GM23338 (cell line): Measurements from ENCODE around the gene ZNF35. TPM values are rescaled to one million over a fixed set of nuclear protein-coding genes. Genes with fewer than 3 reads are reported as not detected.

ENCODE experiments used
- ATAC-seq: fragments of 200-7000 bp; cut with Tn5 transposase; 3 replicates; pipeline ENCODE4 v1.9.1; 2020
- DNase-seq: peaks from one replicate; pipeline ENCODE4 v3.0.0-alpha.2; 2015; ENCODE audit warnings: low spot score
- H2AFZ ChIP-seq: fragments of 200-600 bp; sonication (generic); 2 replicates; pipeline ENCODE4 v1.8.0; 2016; ENCODE audit warnings: antibody characterized with exemption, mild to moderate bottlenecking, moderate library complexity
- H3F3A ChIP-seq: fragments of 200-600 bp; sonication (generic); replicated peaks from 2 replicates; pipeline ENCODE4 v1.8.0; 2017; ENCODE audit warnings: antibody characterized with exemption, mixed run types, low read depth
- H3K27ac ChIP-seq: fragments of 200-600 bp; sonication (generic); 2 replicates; pipeline ENCODE4 v1.6.1; 2016; ENCODE audit warnings: low read depth
- H3K27me3 ChIP-seq: fragments of 200-600 bp; sonication (generic); 2 replicates; pipeline ENCODE4 v1.8.0; 2016; ENCODE audit warnings: mild to moderate bottlenecking, mixed run types, moderate library complexity; ENCODE audit not compliant: insufficient read depth
- H3K36me3 ChIP-seq: fragments of 200-600 bp; sonication (generic); 2 replicates; pipeline ENCODE4 v1.8.0; 2016; ENCODE audit warnings: mild to moderate bottlenecking; ENCODE audit not compliant: insufficient read depth
- H3K4me1 ChIP-seq: fragments of 200-600 bp; sonication (generic); 2 replicates; pipeline ENCODE4 v1.8.0; 2016; ENCODE audit warnings: mild to moderate bottlenecking, moderate library complexity; ENCODE audit not compliant: insufficient read depth
- H3K4me2 ChIP-seq: fragments of 200-600 bp; sonication (generic); 2 replicates; pipeline ENCODE4 v1.7.1; 2017; ENCODE audit warnings: mixed run types
- H3K4me3 ChIP-seq: fragments of 200-600 bp; sonication (generic); 2 replicates; pipeline ENCODE4 v1.6.1; 2016; ENCODE audit warnings: mixed run types
- H3K79me2 ChIP-seq: fragments of 200-600 bp; sonication (generic); replicated peaks from 2 replicates; pipeline ENCODE4 v1.8.0; 2017; ENCODE audit warnings: mild to moderate bottlenecking; ENCODE audit not compliant: insufficient read depth
- H3K9me2 ChIP-seq: fragments of 200-600 bp; sonication (generic); 2 replicates; pipeline ENCODE4 v1.8.0; 2017; ENCODE audit not compliant: insufficient read depth
- H4K20me1 ChIP-seq: fragments of 200-600 bp; sonication (generic); replicated peaks from 2 replicates; pipeline ENCODE4 v1.8.0; 2017; ENCODE audit warnings: mild to moderate bottlenecking; ENCODE audit not compliant: insufficient read depth
- H3K27ac Mint-ChIP-seq: 2 replicates; pipeline ENCODE4 v1.8.0; 2020; ENCODE audit warnings: inconsistent platforms, mild to moderate bottlenecking, moderate library complexity, mixed read lengths
- H3K27me3 Mint-ChIP-seq: 3 replicates; pipeline ENCODE4 v1.8.0; 2022; ENCODE audit warnings: low read depth, mild to moderate bottlenecking, moderate library complexity, mixed read lengths, inconsistent platforms; ENCODE audit not compliant: insufficient read depth, poor library complexity
- H3K36me3 Mint-ChIP-seq: 3 replicates; pipeline ENCODE4 v1.8.0; 2021; ENCODE audit warnings: low read depth, mild to moderate bottlenecking, inconsistent platforms, moderate library complexity, mixed read lengths
- H3K4me1 Mint-ChIP-seq: 3 replicates; pipeline ENCODE4 v1.8.0; 2020; ENCODE audit warnings: mild to moderate bottlenecking, inconsistent platforms, mixed read lengths
- H3K4me3 Mint-ChIP-seq: 3 replicates; pipeline ENCODE4 v1.8.0; 2021; ENCODE audit warnings: moderate library complexity, mild to moderate bottlenecking, inconsistent platforms, mixed read lengths
- H3K9me3 Mint-ChIP-seq: 3 replicates; pipeline ENCODE4 v1.8.0; 2020; ENCODE audit warnings: moderate library complexity, mild to moderate bottlenecking, inconsistent platforms, mixed read lengths
- CREB1 ChIP-seq: fragments of 250-450 bp; sonication (Bioruptor Pico); IDR thresholded peaks from 2 replicates; pipeline ENCODE4 v1.5.0; 2020; ENCODE audit warnings: low read depth, mild to moderate bottlenecking, moderate library complexity
- EZH2phosphoT487 ChIP-seq: fragments of 200-600 bp; sonication (generic); IDR thresholded peaks from one replicate; pipeline ENCODE4 v1.8.1; 2018; ENCODE audit warnings: antibody characterized with exemption; ENCODE audit not compliant: unreplicated experiment
- JUNB ChIP-seq: IDR thresholded peaks from one replicate; pipeline ENCODE4 v1.6.1; 2016; ENCODE audit warnings: antibody characterized with exemption; ENCODE audit not compliant: unreplicated experiment
- NANOG ChIP-seq: IDR thresholded peaks from 2 replicates; pipeline ENCODE4 v1.6.1; 2016; ENCODE audit warnings: antibody characterized with exemption, borderline replicate concordance
- POLR2AphosphoS5 ChIP-seq: IDR thresholded peaks from 2 replicates; pipeline ENCODE4 v1.6.1; 2016; ENCODE audit warnings: antibody characterized with exemption, low read depth
- STAT1 ChIP-seq: IDR thresholded peaks from one replicate; pipeline ENCODE4 v1.6.1; 2016; ENCODE audit warnings: antibody characterized with exemption; ENCODE audit not compliant: unreplicated experiment
- ZNF114 ChIP-seq: fragments of 250-450 bp; sonication (Bioruptor Pico); IDR thresholded peaks from 2 replicates; pipeline ENCODE4 v1.5.0; 2020; ENCODE audit warnings: mild to moderate bottlenecking, moderate library complexity
- ZNF331 ChIP-seq: fragments of 250-450 bp; sonication (Bioruptor Pico); IDR thresholded peaks from 2 replicates; pipeline ENCODE4 v1.5.0; 2020; ENCODE audit warnings: low read depth, mild to moderate bottlenecking, moderate library complexity
- polyA plus RNA-seq: library from polyadenylated mRNA; unstranded; fragments of >200 nt; fragmentation: Nextera tagmentation; extraction: Ambion mirVana; gene quantifications from 2 replicates; pipeline ENCODE4 v1.2.1, GENCODE V29; 2016
- total RNA-seq: library from RNA; depleted of rRNA; stranded (reverse); fragments of >200 nt; shearing (Covaris generic); gene quantifications from 2 replicates; pipeline ENCODE4 v1.2.3, GENCODE V29; 2014
- TF ChIP-seq, protein P1 (sequence below): fragments of 250-450 bp; sonication (Bioruptor Pico); IDR thresholded peaks from 2 replicates; pipeline ENCODE4 v1.5.0; 2020; ENCODE audit warnings: mild to moderate bottlenecking, moderate library complexity
- TF ChIP-seq, protein P2 (sequence below): IDR thresholded peaks from 2 replicates; pipeline ENCODE4 v1.6.1; 2016; ENCODE audit warnings: antibody characterized with exemption
- TF ChIP-seq, protein P3 (sequence below): IDR thresholded peaks from one replicate; pipeline ENCODE4 v1.6.1; 2018; ENCODE audit warnings: antibody characterized with exemption; ENCODE audit not compliant: unreplicated experiment
- TF ChIP-seq, protein P4 (sequence below), 2 experiments: fragments of 200-600 bp in 1 of 2; sonication (generic) in 1 of 2; conservative IDR thresholded peaks; 2 replicates each; pipeline versions ENCODE4 v1.5.1 to v1.6.1; 2016 to 2017; ENCODE audit warnings: antibody characterized with exemption in 2 of 2, low read depth in 2 of 2, mild to moderate bottlenecking in 2 of 2, moderate library complexity in 1 of 2

ZNF35 gene
- total and polyA plus RNA-seq, 2 experiments from 2014 or later: 18.5 to 26.2 TPM

DNA sequence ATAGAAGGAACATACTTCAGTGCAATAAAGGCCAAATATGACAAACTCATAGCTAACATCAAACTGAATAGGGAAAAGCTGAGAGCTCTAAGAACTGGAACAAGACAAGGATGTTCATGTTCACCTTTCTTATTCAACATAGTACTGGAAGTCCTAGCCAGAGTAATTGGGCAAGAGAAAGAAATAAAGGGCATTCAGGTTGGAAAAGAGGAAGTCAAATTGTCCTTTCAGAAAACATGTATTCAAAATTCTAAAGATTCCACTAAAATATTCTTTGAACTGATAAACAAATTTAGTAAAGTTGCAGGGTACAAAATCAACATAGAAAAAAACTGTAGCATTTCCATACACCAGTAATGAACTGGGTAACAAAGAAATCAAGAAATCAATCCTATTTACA is 35.9 kb upstream of the ZNF35 start (continued):
- TF ChIP-seq, protein P1, sequence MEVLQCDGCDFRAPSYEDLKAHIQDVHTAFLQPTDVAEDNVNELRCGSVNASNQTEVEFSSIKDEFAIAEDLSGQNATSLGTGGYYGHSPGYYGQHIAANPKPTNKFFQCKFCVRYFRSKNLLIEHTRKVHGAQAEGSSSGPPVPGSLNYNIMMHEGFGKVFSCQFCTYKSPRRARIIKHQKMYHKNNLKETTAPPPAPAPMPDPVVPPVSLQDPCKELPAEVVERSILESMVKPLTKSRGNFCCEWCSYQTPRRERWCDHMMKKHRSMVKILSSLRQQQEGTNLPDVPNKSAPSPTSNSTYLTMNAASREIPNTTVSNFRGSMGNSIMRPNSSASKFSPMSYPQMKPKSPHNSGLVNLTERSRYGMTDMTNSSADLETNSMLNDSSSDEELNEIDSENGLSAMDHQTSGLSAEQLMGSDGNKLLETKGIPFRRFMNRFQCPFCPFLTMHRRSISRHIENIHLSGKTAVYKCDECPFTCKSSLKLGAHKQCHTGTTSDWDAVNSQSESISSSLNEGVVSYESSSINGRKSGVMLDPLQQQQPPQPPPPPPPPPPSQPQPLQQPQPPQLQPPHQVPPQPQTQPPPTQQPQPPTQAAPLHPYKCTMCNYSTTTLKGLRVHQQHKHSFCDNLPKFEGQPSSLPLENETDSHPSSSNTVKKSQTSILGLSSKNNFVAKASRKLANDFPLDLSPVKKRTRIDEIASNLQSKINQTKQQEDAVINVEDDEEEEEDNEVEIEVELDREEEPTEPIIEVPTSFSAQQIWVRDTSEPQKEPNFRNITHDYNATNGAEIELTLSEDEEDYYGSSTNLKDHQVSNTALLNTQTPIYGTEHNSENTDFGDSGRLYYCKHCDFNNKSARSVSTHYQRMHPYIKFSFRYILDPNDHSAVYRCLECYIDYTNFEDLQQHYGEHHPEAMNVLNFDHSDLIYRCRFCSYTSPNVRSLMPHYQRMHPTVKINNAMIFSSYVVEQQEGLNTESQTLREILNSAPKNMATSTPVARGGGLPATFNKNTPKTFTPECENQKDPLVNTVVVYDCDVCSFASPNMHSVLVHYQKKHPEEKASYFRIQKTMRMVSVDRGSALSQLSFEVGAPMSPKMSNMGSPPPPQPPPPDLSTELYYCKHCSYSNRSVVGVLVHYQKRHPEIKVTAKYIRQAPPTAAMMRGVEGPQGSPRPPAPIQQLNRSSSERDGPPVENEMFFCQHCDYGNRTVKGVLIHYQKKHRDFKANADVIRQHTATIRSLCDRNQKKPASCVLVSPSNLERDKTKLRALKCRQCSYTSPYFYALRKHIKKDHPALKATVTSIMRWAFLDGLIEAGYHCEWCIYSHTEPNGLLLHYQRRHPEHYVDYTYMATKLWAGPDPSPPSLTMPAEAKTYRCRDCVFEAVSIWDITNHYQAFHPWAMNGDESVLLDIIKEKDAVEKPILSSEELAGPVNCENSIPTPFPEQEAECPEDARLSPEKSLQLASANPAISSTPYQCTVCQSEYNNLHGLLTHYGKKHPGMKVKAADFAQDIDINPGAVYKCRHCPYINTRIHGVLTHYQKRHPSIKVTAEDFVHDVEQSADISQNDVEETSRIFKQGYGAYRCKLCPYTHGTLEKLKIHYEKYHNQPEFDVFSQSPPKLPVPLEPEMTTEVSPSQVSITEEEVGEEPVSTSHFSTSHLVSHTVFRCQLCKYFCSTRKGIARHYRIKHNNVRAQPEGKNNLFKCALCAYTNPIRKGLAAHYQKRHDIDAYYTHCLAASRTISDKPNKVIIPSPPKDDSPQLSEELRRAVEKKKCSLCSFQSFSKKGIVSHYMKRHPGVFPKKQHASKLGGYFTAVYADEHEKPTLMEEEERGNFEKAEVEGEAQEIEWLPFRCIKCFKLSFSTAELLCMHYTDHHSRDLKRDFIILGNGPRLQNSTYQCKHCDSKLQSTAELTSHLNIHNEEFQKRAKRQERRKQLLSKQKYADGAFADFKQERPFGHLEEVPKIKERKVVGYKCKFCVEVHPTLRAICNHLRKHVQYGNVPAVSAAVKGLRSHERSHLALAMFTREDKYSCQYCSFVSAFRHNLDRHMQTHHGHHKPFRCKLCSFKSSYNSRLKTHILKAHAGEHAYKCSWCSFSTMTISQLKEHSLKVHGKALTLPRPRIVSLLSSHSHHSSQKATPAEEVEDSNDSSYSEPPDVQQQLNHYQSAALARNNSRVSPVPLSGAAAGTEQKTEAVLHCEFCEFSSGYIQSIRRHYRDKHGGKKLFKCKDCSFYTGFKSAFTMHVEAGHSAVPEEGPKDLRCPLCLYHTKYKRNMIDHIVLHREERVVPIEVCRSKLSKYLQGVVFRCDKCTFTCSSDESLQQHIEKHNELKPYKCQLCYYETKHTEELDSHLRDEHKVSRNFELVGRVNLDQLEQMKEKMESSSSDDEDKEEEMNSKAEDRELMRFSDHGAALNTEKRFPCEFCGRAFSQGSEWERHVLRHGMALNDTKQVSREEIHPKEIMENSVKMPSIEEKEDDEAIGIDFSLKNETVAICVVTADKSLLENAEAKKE: no peak
- TF ChIP-seq STAT1 (no peak), CREB1 (CRISPR knock-in tag) (no peak)

DNA sequence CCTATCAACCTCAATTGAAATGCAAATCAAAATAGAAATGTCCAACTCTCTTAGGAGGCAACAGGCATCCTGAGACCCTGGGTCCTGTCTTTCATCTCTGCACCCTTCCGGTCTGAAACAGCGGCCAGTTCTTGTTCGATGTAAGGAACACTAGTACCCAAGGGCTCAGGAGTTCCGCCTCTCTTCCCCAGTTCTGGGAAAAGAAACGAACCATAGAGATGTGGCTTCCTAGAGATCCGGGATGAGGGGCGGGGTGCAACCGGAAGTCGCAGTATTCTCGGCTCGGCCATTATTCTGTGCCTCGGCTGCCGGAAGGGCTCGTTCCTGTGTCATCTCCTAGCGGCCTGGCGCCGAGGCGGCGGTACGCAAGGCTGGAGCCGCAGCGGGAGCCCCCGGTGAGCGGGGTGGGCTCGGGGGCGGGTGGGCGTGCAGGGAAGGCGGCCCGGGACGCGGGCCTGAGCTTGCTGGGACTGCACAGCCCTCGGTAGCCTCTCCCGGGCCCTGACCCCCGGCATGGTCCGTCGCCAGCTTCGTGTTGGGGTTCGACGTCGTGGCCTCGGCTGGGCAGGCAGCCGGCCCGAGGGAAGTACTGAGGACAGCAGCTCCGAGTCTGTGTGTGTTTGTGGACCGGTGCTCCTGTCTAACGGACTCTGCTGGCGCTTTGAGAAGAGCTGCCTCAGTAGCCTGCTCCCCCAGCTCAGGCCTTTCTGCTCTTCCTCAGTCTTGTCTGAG is 23.6 kb upstream of the ZNF35 start, which contains the start of gene ZNF197:
TSS of gene ZNF197 (plus strand) at position 288 of the 732 bp plus-strand sequence. CDS start 4,119 bp downstream, outside the sequence.
- Histone ChIP-seq H3K4me1 (peaks cover 10% of the 10 kb centered on the region), H3K36me3 (no peaks in the 10 kb centered on the region), H3K27ac (peak within 1 kb of the TSS; percentile 7; the same call in 1 of the 2 replicates), H2AFZ (peak within 1 kb of the TSS; percentile 83), H3K4me2 (peak within 1 kb of the TSS; percentile 88), H3K4me3 (peak within 1 kb of the TSS; percentile 82), H3K79me2 (peaks cover 25% of the 10 kb centered on the region), H3K9me2 (peaks cover 2% of the 10 kb centered on the region; the same call in 1 of the 2 replicates), H4K20me1 (no peaks in the 10 kb centered on the region; the same call in 1 of the 2 replicates), H3K27me3 (no peaks in the 10 kb centered on the region), H3F3A (no peaks in the 10 kb centered on the region)
- ATAC-seq: peak; percentile 98
- Mint-ChIP-seq H3K9me3 (no peaks in the 10 kb centered on the region), H3K27me3 (no peaks in the 10 kb centered on the region), H3K4me3 (peak within 1 kb of the TSS; percentile 92), H3K4me1 (peaks cover 5% of the 10 kb centered on the region), H3K27ac (peak within 1 kb of the TSS; percentile 93), H3K36me3 (peaks cover 6% of the 10 kb centered on the region; the same call in 2 of the 3 replicates)
- DNase-seq: peak; percentile 98
- TF ChIP-seq, protein P2, sequence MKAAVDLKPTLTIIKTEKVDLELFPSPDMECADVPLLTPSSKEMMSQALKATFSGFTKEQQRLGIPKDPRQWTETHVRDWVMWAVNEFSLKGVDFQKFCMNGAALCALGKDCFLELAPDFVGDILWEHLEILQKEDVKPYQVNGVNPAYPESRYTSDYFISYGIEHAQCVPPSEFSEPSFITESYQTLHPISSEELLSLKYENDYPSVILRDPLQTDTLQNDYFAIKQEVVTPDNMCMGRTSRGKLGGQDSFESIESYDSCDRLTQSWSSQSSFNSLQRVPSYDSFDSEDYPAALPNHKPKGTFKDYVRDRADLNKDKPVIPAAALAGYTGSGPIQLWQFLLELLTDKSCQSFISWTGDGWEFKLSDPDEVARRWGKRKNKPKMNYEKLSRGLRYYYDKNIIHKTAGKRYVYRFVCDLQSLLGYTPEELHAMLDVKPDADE: peak; percentile 88
- TF ChIP-seq CREB1 (CRISPR knock-in tag) (peak; percentile 62), NANOG (no peak), EZH2phosphoT487 (no peak), STAT1 (no peak), POLR2AphosphoS5 (peak; percentile 84), ZNF331 (CRISPR knock-in tag) (no peak), JUNB (no peak), ZNF114 (CRISPR knock-in tag) (no peak)
- TF ChIP-seq, protein P3, sequence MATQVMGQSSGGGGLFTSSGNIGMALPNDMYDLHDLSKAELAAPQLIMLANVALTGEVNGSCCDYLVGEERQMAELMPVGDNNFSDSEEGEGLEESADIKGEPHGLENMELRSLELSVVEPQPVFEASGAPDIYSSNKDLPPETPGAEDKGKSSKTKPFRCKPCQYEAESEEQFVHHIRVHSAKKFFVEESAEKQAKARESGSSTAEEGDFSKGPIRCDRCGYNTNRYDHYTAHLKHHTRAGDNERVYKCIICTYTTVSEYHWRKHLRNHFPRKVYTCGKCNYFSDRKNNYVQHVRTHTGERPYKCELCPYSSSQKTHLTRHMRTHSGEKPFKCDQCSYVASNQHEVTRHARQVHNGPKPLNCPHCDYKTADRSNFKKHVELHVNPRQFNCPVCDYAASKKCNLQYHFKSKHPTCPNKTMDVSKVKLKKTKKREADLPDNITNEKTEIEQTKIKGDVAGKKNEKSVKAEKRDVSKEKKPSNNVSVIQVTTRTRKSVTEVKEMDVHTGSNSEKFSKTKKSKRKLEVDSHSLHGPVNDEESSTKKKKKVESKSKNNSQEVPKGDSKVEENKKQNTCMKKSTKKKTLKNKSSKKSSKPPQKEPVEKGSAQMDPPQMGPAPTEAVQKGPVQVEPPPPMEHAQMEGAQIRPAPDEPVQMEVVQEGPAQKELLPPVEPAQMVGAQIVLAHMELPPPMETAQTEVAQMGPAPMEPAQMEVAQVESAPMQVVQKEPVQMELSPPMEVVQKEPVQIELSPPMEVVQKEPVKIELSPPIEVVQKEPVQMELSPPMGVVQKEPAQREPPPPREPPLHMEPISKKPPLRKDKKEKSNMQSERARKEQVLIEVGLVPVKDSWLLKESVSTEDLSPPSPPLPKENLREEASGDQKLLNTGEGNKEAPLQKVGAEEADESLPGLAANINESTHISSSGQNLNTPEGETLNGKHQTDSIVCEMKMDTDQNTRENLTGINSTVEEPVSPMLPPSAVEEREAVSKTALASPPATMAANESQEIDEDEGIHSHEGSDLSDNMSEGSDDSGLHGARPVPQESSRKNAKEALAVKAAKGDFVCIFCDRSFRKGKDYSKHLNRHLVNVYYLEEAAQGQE: peak; percentile 38
- TF ChIP-seq, protein P4, sequence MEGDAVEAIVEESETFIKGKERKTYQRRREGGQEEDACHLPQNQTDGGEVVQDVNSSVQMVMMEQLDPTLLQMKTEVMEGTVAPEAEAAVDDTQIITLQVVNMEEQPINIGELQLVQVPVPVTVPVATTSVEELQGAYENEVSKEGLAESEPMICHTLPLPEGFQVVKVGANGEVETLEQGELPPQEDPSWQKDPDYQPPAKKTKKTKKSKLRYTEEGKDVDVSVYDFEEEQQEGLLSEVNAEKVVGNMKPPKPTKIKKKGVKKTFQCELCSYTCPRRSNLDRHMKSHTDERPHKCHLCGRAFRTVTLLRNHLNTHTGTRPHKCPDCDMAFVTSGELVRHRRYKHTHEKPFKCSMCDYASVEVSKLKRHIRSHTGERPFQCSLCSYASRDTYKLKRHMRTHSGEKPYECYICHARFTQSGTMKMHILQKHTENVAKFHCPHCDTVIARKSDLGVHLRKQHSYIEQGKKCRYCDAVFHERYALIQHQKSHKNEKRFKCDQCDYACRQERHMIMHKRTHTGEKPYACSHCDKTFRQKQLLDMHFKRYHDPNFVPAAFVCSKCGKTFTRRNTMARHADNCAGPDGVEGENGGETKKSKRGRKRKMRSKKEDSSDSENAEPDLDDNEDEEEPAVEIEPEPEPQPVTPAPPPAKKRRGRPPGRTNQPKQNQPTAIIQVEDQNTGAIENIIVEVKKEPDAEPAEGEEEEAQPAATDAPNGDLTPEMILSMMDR (conservative IDR thresholded peaks at IDR 0.05; ENCODE audit: low read depth in 2 of 2): 0 out of 4 replicates have a peak, but pooled peaks of 1 of the 2 experiments have one; percentile 9
